Adipose tissue (tissue), 3 donors: ENCODE measurements around the gene MSLN. TPM values are rescaled to one million over a fixed set of nuclear protein-coding genes. Genes with fewer than 3 reads are reported as not detected.
"Not testable (repeated sequence)": the region's sequence is repeated elsewhere in the genome, so short reads cannot be mapped to it uniquely, and the experiment has no call there.

Experiments used
- H3K27ac ChIP-seq: one replicate; pipeline ENCODE4 v1.5.1; 2013; ENCODE audit warnings: low read depth, low read length
- WGBS, 3 donors: extraction: QIAGEN DNeasy Blood & Tissue Kit; methylation state at CpG; one replicate each; pipeline ENCODE4 v1.1.7; 2013; 5-methylcytosine and 5-hydroxymethylcytosine counted together
- polyA plus RNA-seq, 3 donors: library from polyadenylated mRNA; stranded (reverse); fragments of 200-250 nt; gene quantifications; one replicate each; pipeline ENCODE4 v1.2.3, GENCODE V29; 2013
- donor health status: healthy with polysubstance abuse.
- donor health status: Bipolar disorder and iron deficiency.
- donor health status: healthy.

MSLN gene
- polyA plus RNA-seq, 3 donors = 0.49 to 14.2 (median 13.2) TPM

- 90 to 93% (median 91%) methylated on average over 13 of the region's 13 CpGs for WGBS, 3 donors
- no peak overlapping the region for H3K27ac ChIP-seq
Measured at GRCh38 chr16:732936-733335, 27.6 kb upstream of the MSLN start.

- 79 to 86% (median 83%) methylated on average over 27 to 34 of the region's 34 CpGs for WGBS, 3 donors
- no peak overlapping the region for H3K27ac ChIP-seq
Measured at GRCh38 chr16:733382-734207, 26.9 kb upstream of the MSLN start.

GRCh38 chr16:734208-734980 lies 26.1 kb upstream of the MSLN start:
- no peak overlapping the region for H3K27ac ChIP-seq
- WGBS, 3 donors = 91 to 96% (median 94%) methylated on average over 49 of the region's 49 CpGs

GRCh38 chr16:734981-735881 lies 25.3 kb upstream of the MSLN start:
- H3K27ac ChIP-seq = no peak overlapping the region

GRCh38 chr16:735982-736453 lies 24.5 kb upstream of the MSLN start:
- H3K27ac ChIP-seq = no peak overlapping the region
- WGBS, 3 donors = 87 to 89% (median 88%) methylated on average over 13 of the region's 13 CpGs

More at GRCh38 chr16:734981-735881, 25.3 kb upstream of the MSLN start:
- 95 to 97% (median 95%) methylated on average over 22 to 25 of the region's 25 CpGs for WGBS, 3 donors

- WGBS, 3 donors = 93 to 96% (median 96%) methylated on average over 29 of the region's 29 CpGs
- no peak overlapping the region for H3K27ac ChIP-seq
Measured at GRCh38 chr16:736936-737481, 23.5 kb upstream of the MSLN start.

- WGBS, 3 donors = 39 to 49% (median 45%) methylated on average over 36 to 38 of the region's 38 CpGs
- H3K27ac ChIP-seq = no peak overlapping the region
Measured at GRCh38 chr16:739560-740458, 20.7 kb upstream of the MSLN start.

GRCh38 chr16:740459-740763 lies 20.1 kb upstream of the MSLN start:
- WGBS, 3 donors = 0% methylated on average over 19 to 22 of the region's 22 CpGs
- no peak overlapping the region for H3K27ac ChIP-seq

- H3K27ac ChIP-seq = no peak within 1 kb of the TSS
- 0 to 1% (median 1%) methylated on average over 66 to 79 of the region's 79 CpGs for WGBS, 3 donors
Measured at GRCh38 chr16:740764-741505, 19.6 kb upstream of the MSLN start, which contains the start of gene CIAO3. CIAO3 (minus strand) TSS chr16:740997; CDS start chr16:740985, 12 bp downstream.

- WGBS, 3 donors = 88 to 90% (median 90%) methylated on average over 15 of the region's 15 CpGs
- H3K27ac ChIP-seq = no peak overlapping the region
Measured at GRCh38 chr16:741986-742629, 18.4 kb upstream of the MSLN start.

GRCh38 chr16:742894-743293 lies 17.6 kb upstream of the MSLN start:
- not testable (repeated sequence) for H3K27ac ChIP-seq
- 81 to 86% (median 85%) methylated on average over 14 of the region's 14 CpGs for WGBS, 3 donors

GRCh38 chr16:743794-744500 lies 16.6 kb upstream of the MSLN start:
- 78 to 82% (median 80%) methylated on average over 19 to 21 of the region's 21 CpGs for WGBS, 3 donors
- H3K27ac ChIP-seq = no peak overlapping the region

- no peak overlapping the region for H3K27ac ChIP-seq
- WGBS, 3 donors = 1 to 4% (median 3%) methylated on average over 14 of the region's 14 CpGs
Measured at GRCh38 chr16:745739-746138, 14.8 kb upstream of the MSLN start.

GRCh38 chr16:746637-747036 lies 13.9 kb upstream of the MSLN start:
- no peak overlapping the region for H3K27ac ChIP-seq
- 74 to 81% (median 80%) methylated on average over 9 to 13 of the region's 13 CpGs for WGBS, 3 donors

- no peak overlapping the region for H3K27ac ChIP-seq
- 79 to 86% (median 83%) methylated on average over 39 of the region's 39 CpGs for WGBS, 3 donors
Measured at GRCh38 chr16:747978-748746, 12.4 kb upstream of the MSLN start.
